IPS DF 6.9 (cell line): ENCODE data around the gene TIMM21.

Source experiments
- DNase-seq: peaks from one replicate; pipeline ENCODE4 v3.0.0-alpha.2; 2013; ENCODE audit warnings: low read depth, low spot score
- H3K27ac ChIP-seq: one replicate; pipeline ENCODE4 v1.5.1; 2013; ENCODE audit warnings: low read length, control low read depth
- H3K27me3 ChIP-seq: 2 replicates; pipeline ENCODE4 v1.6.1; 2013; ENCODE audit warnings: mild to moderate bottlenecking, low read length; ENCODE audit not compliant: control insufficient read depth, insufficient read depth
- H3K36me3 ChIP-seq: 2 replicates; pipeline ENCODE4 v1.6.1; 2013; ENCODE audit warnings: low read length; ENCODE audit not compliant: control insufficient read depth, insufficient read depth
- H3K4me1 ChIP-seq: 2 replicates; pipeline ENCODE4 v1.6.1; 2013; ENCODE audit warnings: low read length; ENCODE audit not compliant: control insufficient read depth, insufficient read depth
- H3K4me3 ChIP-seq: 2 replicates; pipeline ENCODE4 v1.5.1; 2013; ENCODE audit warnings: mild to moderate bottlenecking, low read length
- H3K9me3 ChIP-seq: 2 replicates; pipeline ENCODE4 v1.6.1; 2013; ENCODE audit warnings: low read length, inconsistent platforms; ENCODE audit not compliant: control insufficient read depth, insufficient read depth
- WGBS: extraction: QIAGEN DNeasy Blood & Tissue Kit; methylation state at CpG from one replicate; pipeline ENCODE4 v1.1.7; 2013; ENCODE audit warnings: mixed read lengths, missing lambda C conversion rate; ENCODE audit not compliant: insufficient read length, insufficient coverage; 5-methylcytosine and 5-hydroxymethylcytosine counted together

TIMM21 gene

DNA sequence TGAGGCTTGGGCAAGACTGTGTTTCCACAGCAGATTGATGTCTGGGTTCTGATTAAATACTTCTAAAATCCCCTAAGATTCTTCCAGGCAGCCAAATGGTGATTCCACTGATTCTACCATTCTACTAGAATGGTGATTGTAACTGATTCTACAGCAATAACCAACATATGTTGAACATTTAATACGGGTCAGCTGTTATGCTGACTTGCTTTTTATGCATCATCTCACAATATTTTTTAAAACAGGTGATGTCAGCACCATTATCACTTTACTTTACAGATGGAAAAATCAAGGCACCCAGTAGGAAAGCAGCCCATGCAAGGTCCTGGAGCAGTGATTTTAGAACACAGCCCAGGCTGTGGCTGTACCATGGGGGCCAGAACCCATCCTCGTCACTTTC, 37.5 kb downstream of the TIMM21 start:
- Histone ChIP-seq H3K36me3 (no peaks in the 10 kb centered on the region), H3K9me3 (no peaks in the 10 kb centered on the region), H3K27ac (no peak overlapping the region), H3K27me3 (no peaks in the 10 kb centered on the region), H3K4me1 (no peaks in the 10 kb centered on the region; the same call in 1 of the 2 replicates), H3K4me3 (no peak overlapping the region)
- no peak for DNase-seq
- whole genome bisulfite sequencing = no CpG with 5 or more reads among the region's 2 CpGs

DNA sequence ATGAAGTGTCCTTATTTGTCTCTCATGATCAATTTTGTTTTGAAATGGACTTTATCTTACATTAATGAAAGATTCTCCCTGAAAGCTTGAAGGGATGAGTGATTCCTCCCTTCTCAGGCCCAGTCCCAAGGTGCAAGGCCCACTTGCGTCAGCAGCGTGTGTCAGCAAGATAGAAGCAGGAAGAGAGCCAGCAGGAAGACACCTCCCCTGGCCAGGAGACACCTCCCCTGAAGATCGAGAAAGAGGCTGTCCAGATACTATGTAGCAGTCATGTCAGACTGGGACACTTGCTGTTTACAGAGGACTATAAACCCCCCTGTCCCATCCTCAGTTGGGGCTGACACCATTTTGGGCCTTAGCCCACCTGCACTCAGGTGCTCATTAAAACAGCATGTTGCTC, 38.3 kb downstream of the TIMM21 start:
- H3K4me1 ChIP-seq = no peaks in the 10 kb centered on the region; the same call in 1 of the 2 replicates
- H3K36me3 ChIP-seq = no peaks in the 10 kb centered on the region
- no peak overlapping the region for H3K27ac ChIP-seq
- no peaks in the 10 kb centered on the region for H3K27me3 ChIP-seq
- no peak for DNase-seq
- no peaks in the 10 kb centered on the region for H3K9me3 ChIP-seq
- no peak overlapping the region for H3K4me3 ChIP-seq
- WGBS = no CpG with 5 or more reads among the region's 3 CpGs

DNA sequence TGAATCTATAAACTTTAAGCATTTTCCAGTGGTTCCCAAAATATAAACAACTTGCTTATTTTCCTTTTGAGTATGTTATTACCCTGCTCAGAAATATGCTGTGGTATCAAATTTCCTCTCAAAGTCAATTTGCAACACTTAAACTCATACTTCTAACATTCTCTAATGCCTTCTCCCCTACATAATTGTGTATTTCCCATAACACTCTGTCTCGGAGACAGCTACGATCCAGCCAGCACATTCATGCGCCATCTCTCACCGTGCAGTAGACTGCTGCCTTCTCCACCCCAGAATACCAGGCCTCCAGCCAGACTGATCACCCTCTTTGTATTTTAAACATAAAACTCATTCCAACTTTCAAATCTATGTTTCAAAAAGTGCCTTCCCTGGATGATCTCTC, 41.8 kb downstream of the TIMM21 start:
- DNase-seq = no peak
- no peaks in the 10 kb centered on the region for H3K27me3 ChIP-seq
- no CpG with 5 or more reads among the region's 4 CpGs for WGBS

DNA sequence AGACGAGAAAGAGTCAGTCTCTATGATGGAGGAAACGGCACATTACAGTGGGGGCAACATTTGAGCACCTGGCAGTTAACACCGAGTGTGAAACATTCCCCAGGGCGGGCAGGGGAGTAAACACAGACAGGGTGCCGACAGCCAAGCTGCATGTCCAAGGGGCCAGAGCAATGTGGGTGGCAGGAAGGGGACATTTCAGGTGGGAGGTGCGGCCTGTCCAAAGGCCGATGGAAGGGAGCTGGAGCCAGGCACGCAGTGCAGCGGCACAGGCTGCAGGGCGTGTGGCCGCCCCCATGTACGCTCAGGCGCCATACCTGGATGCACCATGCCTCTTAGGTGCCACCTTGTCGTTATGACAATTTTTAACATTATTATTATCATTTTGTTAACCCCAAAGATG, 43.3 kb downstream of the TIMM21 start:
- H3K9me3 ChIP-seq = no peaks in the 10 kb centered on the region
- no peaks in the 10 kb centered on the region for H3K27me3 ChIP-seq
- H3K27ac ChIP-seq = no peak overlapping the region
- no peak overlapping the region for H3K4me3 ChIP-seq
- H3K36me3 ChIP-seq = no peaks in the 10 kb centered on the region
- DNase-seq = no peak
- H3K4me1 ChIP-seq = no peaks in the 10 kb centered on the region
- WGBS = no CpG with 5 or more reads among the region's 14 CpGs

More for the DNA sequence above, 41.8 kb downstream of the TIMM21 start:
- Histone ChIP-seq H3K36me3 (no peaks in the 10 kb centered on the region), H3K9me3 (no peaks in the 10 kb centered on the region), H3K27ac (no peak overlapping the region), H3K4me3 (no peak overlapping the region), H3K4me1 (no peaks in the 10 kb centered on the region; the same call in 1 of the 2 replicates)

DNA sequence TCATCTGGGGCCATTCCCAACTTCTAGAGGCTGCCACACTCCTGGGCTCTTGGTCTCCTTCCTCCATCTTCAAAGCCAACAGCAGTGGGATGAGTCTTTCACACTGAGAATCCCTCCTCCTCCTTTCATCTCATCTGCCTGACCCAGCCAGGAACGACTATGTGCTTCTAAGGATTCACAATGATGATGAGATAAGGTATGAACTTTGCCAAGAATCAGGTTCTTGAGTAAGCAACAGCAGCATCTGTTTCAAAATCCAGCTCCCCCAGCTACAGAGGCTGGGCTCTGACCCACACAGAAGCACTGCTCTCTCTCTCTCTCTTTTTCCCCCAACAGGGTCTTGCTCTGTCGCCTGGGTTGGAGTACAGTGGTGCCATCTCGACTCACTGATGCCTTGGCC, 46.4 kb downstream of the TIMM21 start:
- no peak for DNase-seq
- WGBS = no CpG with 5 or more reads among the region's 3 CpGs

DNA sequence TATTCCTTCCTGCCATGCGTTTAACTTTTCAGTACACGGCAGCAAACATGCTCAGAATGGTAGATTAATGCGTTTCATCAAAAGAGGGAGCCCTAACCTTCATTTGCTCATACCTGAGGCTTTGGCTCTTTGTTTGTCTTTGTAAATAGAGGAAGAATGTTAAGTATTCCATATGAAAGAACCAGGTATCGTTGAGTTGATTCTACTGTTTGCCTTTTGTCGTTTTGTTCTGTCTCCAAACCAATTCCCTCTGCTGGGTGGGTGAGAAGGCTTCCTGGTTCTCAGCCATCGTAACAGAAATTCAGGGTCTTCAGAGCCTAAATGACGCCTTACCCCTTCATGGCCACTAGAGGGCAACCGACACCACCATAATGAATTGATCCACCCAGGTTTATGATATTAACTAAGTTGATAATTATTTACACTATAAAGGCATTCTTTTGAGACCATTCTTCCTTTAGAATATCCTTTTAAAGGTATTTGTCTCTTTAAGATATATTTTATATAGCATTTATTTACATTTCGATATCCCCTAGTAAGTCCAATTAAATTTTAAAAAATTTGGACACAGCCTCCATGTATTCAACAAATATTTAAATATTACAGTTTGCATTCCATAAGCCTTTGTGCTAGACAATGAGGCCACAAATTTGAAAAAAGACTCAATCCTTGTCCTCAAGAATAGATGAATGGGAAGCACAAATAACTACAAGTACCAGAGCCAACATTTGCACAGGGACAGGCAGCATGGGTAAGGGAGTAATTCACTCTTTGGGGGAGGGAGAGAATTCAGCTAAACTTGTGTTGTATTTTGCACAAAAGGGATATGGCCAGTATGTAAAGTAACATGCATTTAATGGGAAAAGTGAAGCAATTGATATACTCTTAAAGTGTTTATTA, 48.1 kb downstream of the TIMM21 start:
- Histone ChIP-seq H3K36me3 (no peaks in the 10 kb centered on the region), H3K27me3 (no peaks in the 10 kb centered on the region), H3K27ac (no peak overlapping the region), H3K4me1 (peaks cover 5% of the 10 kb centered on the region), H3K4me3 (no peak overlapping the region), H3K9me3 (no peaks in the 10 kb centered on the region)
- DNase-seq = peak; percentile 45
- WGBS = no CpG with 5 or more reads among the region's 9 CpGs

More for the DNA sequence above, 46.4 kb downstream of the TIMM21 start:
- Histone ChIP-seq H3K4me3 (no peak overlapping the region), H3K4me1 (peaks cover 5% of the 10 kb centered on the region), H3K9me3 (no peaks in the 10 kb centered on the region), H3K27ac (no peak overlapping the region), H3K36me3 (no peaks in the 10 kb centered on the region), H3K27me3 (no peaks in the 10 kb centered on the region)

DNA sequence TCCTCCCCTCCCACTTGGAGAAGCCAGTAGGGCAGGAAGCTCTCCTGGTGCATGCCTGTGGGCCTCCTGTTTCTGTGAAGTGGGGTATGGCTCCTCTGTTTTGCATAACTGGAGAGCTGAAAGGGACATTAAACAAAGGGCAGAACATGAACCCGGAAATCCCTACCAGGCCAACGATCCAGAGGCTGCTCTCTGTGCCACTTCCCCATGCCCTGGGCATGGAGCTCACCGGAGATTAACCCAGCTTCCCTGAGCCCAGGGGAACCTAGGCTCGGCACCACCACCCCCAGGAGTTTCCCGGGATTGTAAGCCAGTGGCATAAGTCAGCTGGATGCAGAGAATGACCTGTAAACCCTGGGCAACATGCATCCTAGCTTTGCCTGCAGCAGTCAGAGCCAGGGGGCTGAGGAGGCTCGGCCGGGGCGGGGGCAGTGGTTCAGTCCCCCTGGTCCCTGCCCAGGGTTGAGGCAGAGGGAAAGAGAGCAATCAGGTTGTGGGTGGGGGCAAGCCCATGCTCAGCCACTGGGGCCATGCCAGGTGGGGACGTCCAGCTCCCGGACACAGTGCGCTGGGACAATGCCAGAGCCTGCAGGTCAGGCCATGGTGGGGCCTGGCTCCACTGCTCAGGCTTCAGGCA, 49.5 kb downstream of the TIMM21 start:
- no peaks in the 10 kb centered on the region for H3K9me3 ChIP-seq
- H3K4me1 ChIP-seq = peaks cover 5% of the 10 kb centered on the region
- no peak overlapping the region for H3K27ac ChIP-seq
- H3K4me3 ChIP-seq = no peak overlapping the region
- H3K36me3 ChIP-seq = no peaks in the 10 kb centered on the region
- no CpG with 5 or more reads among the region's 11 CpGs for WGBS
- no peak for DNase-seq
- H3K27me3 ChIP-seq = no peaks in the 10 kb centered on the region

DNA sequence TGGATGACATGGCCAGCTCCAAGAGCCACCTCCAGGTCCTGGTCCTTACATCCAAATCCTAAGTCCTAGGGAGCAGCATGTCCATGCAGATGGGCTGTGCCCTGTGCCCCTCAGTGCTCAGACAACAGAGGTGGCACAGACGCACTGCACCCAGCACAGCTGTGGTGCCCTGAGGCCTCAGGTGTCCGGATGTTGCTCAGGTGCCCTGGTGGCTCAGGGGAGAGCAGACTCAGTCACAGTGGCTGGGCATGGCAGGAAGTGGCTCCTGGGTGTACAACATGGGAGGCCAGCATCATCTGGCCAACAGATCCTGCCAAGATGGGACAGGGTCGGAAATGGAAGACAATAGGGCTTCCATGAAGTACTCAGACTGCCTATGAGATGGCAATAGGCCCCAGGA, 50.1 kb downstream of the TIMM21 start:
- H3K9me3 ChIP-seq = no peaks in the 10 kb centered on the region
- no peak overlapping the region for H3K27ac ChIP-seq
- no peak overlapping the region for H3K4me3 ChIP-seq
- H3K27me3 ChIP-seq = no peaks in the 10 kb centered on the region
- peaks cover 5% of the 10 kb centered on the region for H3K4me1 ChIP-seq
- WGBS = no CpG with 5 or more reads among the region's 3 CpGs
- DNase-seq = no peak
- no peaks in the 10 kb centered on the region for H3K36me3 ChIP-seq

DNA sequence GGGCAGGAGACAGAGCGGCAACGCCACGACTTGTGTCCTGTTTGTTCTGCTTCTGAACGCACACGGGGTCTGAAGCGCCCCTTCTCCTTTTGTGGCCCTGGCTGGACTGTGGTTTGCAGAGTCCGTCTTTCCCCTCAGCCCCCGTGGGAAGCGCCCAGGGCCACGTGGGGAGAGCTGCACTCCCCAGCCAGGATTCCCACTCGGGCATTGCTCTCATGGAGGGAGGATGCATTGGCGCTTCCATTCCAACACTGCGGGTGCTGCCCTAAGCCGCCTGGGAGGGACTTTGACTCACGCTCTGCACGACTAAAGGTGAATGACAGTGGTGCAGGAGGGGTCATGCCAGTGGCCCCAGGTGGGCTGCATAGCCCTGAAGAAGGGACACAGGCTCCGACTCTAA, 52.5 kb downstream of the TIMM21 start:
- Histone ChIP-seq H3K36me3 (no peaks in the 10 kb centered on the region), H3K9me3 (no peaks in the 10 kb centered on the region), H3K4me1 (peaks cover 5% of the 10 kb centered on the region), H3K27me3 (no peaks in the 10 kb centered on the region), H3K4me3 (no peak overlapping the region), H3K27ac (no peak overlapping the region)
- no CpG with 5 or more reads among the region's 17 CpGs for WGBS
- no peak for DNase-seq

DNA sequence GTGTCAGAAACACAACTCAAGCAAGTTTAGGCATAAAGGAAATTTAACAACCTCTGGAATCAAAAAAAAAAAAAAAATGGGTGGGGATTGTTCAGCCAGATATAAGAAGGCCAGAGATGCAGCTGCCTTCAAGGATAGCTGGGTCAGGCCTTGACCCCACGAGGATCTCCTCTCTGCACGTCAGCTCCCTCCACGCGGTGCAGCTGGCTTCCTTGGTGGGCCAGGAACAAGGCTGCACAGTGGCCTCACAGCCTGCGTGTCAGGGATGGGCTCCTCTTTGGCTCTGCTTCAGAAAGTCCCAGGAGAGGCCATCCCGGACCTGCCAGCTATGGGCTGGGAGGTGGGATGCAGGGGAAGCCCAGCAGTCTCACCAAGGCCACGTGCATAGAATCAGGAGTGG, 55.5 kb downstream of the TIMM21 start:
- Histone ChIP-seq H3K4me1 (no peaks in the 10 kb centered on the region), H3K36me3 (no peaks in the 10 kb centered on the region), H3K27me3 (no peaks in the 10 kb centered on the region), H3K9me3 (no peaks in the 10 kb centered on the region), H3K4me3 (no peak overlapping the region), H3K27ac (no peak overlapping the region)
- no peak for DNase-seq
- WGBS = no CpG with 5 or more reads among the region's 7 CpGs
